H1 (cell line): ENCODE measurements around the gene SPIRE2. TPM values are rescaled to one million over a fixed set of nuclear protein-coding genes. Genes with fewer than 3 reads are reported as not detected.

Experiments
- E2F6 ChIP-seq: IDR thresholded peaks from 2 replicates; pipeline ENCODE4 v1.6.1; 2012; ENCODE audit warnings: inconsistent platforms
- EGR1 ChIP-seq: IDR thresholded peaks from 2 replicates; pipeline ENCODE4 v1.6.1; 2011; ENCODE audit warnings: low read depth, low read length, borderline replicate concordance
- FOSL1 ChIP-seq: IDR thresholded peaks from 2 replicates; pipeline ENCODE4 v1.6.1; 2011; ENCODE audit warnings: mild to moderate bottlenecking, low read depth, low read length, moderate library complexity; ENCODE audit not compliant: insufficient read depth
- SUZ12 ChIP-seq: fragments of 200-600 bp; sonication (generic); IDR thresholded peaks from 2 replicates; pipeline ENCODE4 v1.6.1; 2012; ENCODE audit warnings: mild to moderate bottlenecking, inconsistent platforms, low read length, moderate library complexity, mixed read lengths
- polyA plus RNA-seq, 7 experiments: library from polyadenylated mRNA; depleted of rRNA in 3 of 7; stranded (reverse) in 5 of 7; unstranded in 2 of 7; fragments of >200 nt in 5 of 7; fragments of 200-250 nt in 2 of 7; gene quantifications; 1 replicate in 5 of 7; 2 replicates in 1 of 7; 4 replicates in 1 of 7; pipeline versions ENCODE4 v1.2.1 to v1.2.3, GENCODE V29; 2011 to 2013; ENCODE audit warnings: missing spikeins in 2 of 7, mixed read lengths in 2 of 7
- total RNA-seq: library from RNA; stranded (reverse); fragmentation: NEBNext Ultra II Directional; extraction: Animal tissue kit (Norgen Biotek cat#: 25700); gene quantifications from 2 replicates; pipeline ENCODE4 v1.2.1, GENCODE V29; 2021

The SPIRE2 gene
- total and polyA plus RNA-seq, 2 of the 8 experiments (the other 6 are each of a cell fraction or from before 2014, with no cell fraction given), result 7.4 to 15.4 TPM

DNA sequence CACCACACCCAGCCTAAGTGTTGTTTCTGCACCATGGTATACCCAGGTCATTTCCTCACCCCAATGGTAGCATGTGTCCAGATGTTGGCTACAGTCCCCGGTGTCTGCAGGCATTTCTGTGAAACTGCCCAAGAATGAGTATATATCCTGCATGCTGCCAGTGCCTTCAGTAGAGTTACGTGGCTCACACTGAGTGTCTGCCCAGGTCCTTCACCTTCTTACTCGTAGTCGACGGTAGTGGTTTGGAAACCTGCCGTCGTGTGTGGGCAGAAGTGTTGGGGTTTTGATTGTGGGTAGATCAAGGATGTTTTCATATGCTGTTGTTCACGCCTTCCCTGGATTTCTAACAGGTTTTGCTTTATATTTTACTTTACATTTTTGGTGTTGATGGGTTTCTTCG lies 61.9 kb downstream of the SPIRE2 start (continued):
- no peak for TF ChIP-seq SUZ12
- no peak for TF ChIP-seq FOSL1
- TF ChIP-seq E2F6, result no peak
- TF ChIP-seq EGR1, result no peak
